Ecto neural progenitor cell (in vitro differentiated cells): ENCODE measurements around the gene CCDC78.

Experiments
- DNase-seq: peaks from one replicate; pipeline ENCODE4 v3.0.0-alpha.2; 2018; ENCODE audit warnings: low spot score

Gene CCDC78

GRCh38 chr16:736936-737481 lies 10.8 kb upstream of the CCDC78 start:
- DNase-seq = no peak

- DNase-seq = no peak
These were observed 9.8 kb upstream of the CCDC78 start for GRCh38 chr16:735982-736453.

- no peak for DNase-seq
These were observed 9.0 kb upstream of the CCDC78 start for GRCh38 chr16:734981-735881.

GRCh38 chr16:734208-734980 lies 8.2 kb upstream of the CCDC78 start:
- DNase-seq = no peak

GRCh38 chr16:733382-734207 lies 7.4 kb upstream of the CCDC78 start:
- DNase-seq = no peak

GRCh38 chr16:732936-733335 lies 6.7 kb upstream of the CCDC78 start:
- DNase-seq = no peak

GRCh38 chr16:732332-732731 lies 6.1 kb upstream of the CCDC78 start:
- DNase-seq = no peak

GRCh38 chr16:730666-731509 lies 4.6 kb upstream of the CCDC78 start:
- DNase-seq = no peak

GRCh38 chr16:729768-730665 lies 3.8 kb upstream of the CCDC78 start:
- DNase-seq = no peak

GRCh38 chr16:728890-729744 lies 2.9 kb upstream of the CCDC78 start:
- DNase-seq = no peak

GRCh38 chr16:728131-728889 lies 2.1 kb upstream of the CCDC78 start:
- no peak for DNase-seq

GRCh38 chr16:727291-727977 lies 1.2 kb upstream of the CCDC78 start:
- no peak for DNase-seq

- no peak for DNase-seq
These were observed 130 bp downstream of the CCDC78 start for GRCh38 chr16:726188-726437.

- DNase-seq = no peak
These were observed 618 bp downstream of the CCDC78 start for GRCh38 chr16:725463-726187.

- DNase-seq = no peak
These were observed 1.2 kb downstream of the CCDC78 start for GRCh38 chr16:725041-725376.

GRCh38 chr16:724188-725040 lies 1.8 kb downstream of the CCDC78 start:
- DNase-seq = no peak
